Right forelimb (tissue), 1 donor: ENCODE results near the gene PURA.

Experiments
- DNase-seq: peaks from one replicate; pipeline ENCODE4 v3.0.0-alpha.2; 2018

PURA gene

DNA sequence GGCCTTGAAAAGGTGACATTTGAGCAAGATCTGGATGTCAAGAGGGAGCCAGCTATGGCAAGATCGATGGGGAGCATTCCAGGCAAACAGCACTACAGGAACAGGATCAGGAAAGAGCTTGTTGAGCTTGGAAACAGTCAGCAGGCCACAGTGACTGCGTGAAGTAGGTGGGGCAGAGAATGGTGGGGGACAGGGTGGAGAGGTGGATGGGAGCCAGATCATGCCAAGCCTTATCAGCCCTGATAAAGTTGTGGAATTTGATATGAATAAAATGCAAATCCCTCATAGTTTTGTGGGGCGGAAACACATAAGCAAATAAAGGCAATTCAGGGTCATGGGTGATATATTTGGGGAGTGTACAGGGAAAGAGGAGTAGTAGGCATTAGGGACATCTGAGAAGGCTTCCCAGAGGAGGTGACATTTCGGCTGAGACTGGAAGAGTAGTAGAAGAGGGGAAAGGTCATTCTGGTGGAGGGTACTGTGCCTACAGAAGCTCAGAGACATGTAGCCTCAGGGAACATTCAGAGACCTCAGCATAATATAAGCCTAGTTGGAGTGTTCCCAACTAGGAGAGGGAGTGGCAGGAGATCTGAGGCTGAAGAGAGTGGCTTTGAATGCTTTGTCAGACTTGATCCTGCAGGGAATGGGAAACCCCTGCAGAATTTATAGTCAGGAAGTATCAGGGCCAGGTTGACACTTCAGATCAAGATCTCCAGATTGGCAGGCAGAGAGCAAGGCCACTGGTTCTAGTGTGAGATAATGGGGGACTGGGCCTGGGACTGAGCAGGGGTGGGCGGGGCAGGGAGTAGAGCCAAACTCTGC lies 51.4 kb downstream of the PURA start:
- DNase-seq: no peak

DNA sequence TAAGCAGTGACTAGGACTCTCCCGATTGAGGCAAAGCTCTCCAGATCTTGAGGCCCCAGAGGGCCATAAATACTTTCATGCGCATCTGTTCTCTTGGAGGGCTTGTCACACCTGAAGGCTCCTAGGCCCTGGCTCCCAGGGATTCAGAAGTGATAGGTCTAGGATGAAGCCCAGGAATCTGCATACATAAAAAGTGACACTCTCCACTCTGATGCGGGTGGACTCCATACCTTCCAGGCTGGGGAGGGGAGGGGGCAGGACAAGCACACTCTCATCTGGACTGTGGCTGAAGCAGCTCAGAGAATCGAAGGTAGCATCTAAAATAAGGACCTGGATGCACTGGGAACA lies 52.0 kb downstream of the PURA start:
- no peak for DNase-seq

DNA sequence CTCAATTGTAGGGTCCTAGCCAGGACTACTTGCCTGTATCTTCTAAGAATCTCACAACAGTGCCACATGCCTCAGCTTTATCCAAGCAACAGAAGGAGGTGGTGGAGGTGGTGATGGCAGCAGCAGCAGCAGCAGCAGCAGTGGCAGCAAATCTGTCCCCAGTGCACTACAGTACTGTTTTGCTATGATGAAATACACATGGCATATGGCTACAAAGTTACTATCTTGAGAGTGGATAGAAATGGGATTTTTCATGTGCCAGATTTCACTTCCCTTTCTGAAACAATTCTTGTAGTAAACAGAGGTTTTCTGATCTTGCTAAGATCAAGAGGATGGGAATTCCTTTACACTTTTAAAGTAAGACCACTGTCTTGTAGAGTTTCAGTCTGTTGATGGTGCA lies 53.0 kb downstream of the PURA start:
- no peak for DNase-seq

DNA sequence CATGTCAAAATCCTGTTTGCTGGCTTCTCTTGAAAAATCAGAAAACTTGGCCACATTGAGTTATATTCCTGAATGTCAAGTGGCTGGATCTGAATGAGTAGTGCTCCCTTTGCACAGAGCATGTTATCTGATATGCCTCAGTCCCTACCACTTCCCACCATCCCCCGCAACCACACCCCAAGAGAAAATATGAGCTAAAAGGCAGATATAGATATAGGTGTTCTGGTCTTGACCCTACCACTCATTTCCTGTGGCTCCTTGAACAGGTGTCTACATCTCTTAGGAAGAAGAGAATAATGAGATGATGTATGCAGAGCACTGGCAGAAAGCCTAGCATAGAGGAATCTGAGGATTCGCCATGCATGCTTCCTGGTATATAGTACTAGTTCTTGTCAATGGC lies 54.5 kb downstream of the PURA start:
- DNase-seq: no peak

DNA sequence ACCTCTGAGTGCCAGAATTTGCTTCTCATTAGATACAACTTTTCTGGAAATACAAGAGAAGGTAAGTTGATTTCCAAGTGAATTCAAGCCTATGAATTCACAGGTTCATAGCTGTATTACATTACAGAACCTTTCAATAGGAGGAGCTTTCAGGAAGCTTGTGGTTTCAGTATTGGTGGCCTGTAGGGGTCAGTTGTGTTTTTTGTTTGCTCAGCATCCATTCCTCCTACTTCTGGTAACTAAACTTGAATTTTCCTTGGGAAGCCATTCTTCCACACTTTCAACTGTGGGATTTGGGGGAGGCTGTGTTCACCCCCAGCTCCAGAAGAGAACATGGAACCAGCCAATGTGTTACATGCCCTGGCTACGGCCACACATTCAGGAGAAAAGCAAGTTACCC lies 55.5 kb downstream of the PURA start:
- no peak for DNase-seq

DNA sequence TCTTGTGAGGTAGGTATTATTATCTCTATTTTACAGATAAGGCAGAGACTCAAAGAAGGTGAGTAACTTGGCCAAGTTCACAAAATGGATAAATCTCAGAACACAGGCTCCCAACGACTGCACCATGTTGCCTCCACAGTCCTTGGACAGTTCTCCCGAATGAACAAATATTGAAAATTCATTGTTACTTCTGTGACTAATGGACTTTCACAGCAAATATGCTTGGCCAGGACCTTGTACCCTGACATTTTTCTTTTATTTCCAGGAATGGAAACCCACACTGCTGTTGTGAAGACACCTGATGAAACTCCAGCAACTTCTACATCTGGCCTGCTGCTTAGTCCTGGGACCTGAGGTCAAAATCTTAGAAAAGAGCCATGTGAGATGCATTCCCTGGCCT lies 58.6 kb downstream of the PURA start:
- no peak for DNase-seq

DNA sequence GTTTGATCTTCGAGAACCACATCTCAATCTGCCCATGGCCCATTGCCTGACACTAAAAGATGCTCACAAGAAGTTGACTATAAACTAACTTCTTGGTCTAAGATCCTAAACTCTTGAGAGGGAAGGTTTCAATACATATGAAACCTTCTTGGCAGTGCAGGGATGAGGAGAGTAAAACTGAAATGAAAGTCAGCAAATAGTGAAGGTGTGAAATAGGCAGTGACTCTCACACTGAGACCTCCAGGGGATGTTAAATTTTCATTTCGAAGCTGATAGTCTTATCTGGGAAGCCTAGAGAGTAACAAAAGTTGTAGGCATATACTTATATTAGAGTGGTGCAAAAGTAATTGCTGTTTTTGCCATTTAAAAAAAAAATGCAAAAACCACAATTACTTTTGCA lies 60.1 kb downstream of the PURA start:
- no peak for DNase-seq

DNA sequence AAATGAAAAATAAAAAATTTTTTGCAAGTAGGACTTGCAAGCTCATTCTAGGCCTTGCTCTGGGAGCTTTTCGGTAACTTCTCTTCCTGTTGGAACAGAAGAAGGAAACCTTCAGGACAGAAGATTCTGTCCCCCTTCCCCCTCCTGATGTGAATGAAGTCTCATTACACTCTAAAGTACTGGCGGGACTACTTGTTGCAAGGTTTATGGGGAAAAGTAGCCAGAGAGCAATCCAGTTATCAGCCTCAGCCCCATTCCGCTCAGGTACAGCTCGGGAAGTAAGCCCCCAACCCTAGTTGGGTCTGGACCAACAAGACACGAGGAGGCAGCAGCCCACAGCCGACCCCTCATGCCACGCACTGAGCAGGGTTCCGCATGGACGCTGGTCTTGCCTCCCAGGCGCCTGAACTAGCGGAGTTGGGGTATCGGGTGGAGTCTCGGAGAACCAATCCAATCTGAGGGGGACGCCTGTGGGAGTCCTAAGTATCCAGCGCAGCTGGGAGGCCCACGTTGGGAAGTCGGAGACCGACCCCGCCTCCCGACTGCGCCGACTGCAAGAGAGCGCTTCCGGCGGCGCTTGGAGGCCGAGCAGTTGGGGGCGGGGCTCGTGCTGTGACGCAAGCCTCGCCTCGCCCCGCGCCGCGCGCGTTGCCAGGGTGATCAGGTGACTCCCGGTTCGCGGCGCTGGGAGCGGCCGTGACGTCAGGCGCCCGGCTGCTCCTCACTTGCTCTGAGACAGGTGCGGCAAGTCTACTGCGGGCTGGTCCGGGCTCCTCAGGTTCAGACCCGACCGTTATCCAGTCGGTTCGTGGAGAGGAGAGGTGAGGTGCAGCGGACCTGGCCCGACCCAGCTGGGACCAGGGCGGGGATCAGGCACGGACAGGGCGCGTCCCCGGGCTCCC lies 60.8 kb downstream of the PURA start, which contains the start of gene CYSTM1:
CYSTM1 (plus strand) TSS at position 724 of the 902 bp plus-strand sequence. CDS start 19,278 bp downstream, outside the sequence.
- peak; percentile 99 for DNase-seq
